SK-N-SH (cell line): Measurements from ENCODE around the gene C9orf85. TPM values are rescaled to one million over a fixed set of nuclear protein-coding genes. Genes with fewer than 3 reads are reported as not detected.

Experiments used
- CTCF ChIA-PET: fragments of 300-600, 350-600 bp; formaldehyde crosslinking; extraction: SDS; loops from one replicate; lab custom pipeline; 2021; lab: Yijun Ruan, JAX
- POLR2A ChIA-PET: fragments of 350-600 bp; sonication (Branson Sonifier 250); formaldehyde crosslinking; extraction: SDS; loops from one replicate; lab custom pipeline; 2020; ENCODE audit warnings: antibody characterized with exemption, inconsistent platforms; lab: Yijun Ruan, JAX
- DNase-seq: peaks from one replicate; pipeline ENCODE4 v3.0.0; 2012
- H2AFZ ChIP-seq: fragments of 200-600 bp; sonication (generic); 2 replicates; pipeline ENCODE4 v1.8.1; 2016; ENCODE audit warnings: antibody characterized with exemption, mild to moderate bottlenecking, low read depth
- H3F3A ChIP-seq: fragments of 200-600 bp; sonication (generic); replicated peaks from 2 replicates; pipeline ENCODE3; 2016; ENCODE audit warnings: antibody characterized with exemption, mild to moderate bottlenecking; ENCODE audit not compliant: insufficient read depth
- H3K27ac ChIP-seq, 2 experiments: fragments of 200-500 bp in 1 of 2; fragments of 200-600 bp in 1 of 2; sonication (Bioruptor generic) in 1 of 2; sonication (generic), shearing (Covaris generic) in 1 of 2; 2 replicates each; pipeline versions ENCODE4 v1.5.1 to v1.6.1; 2014 to 2016; ENCODE audit warnings: low read depth in 2 of 2, inconsistent platforms in 1 of 2, low read length in 1 of 2, mild to moderate bottlenecking in 1 of 2, mixed read lengths in 1 of 2
- H3K27me3 ChIP-seq: fragments of 200-600 bp; sonication (generic), shearing (Covaris generic); 2 replicates; pipeline ENCODE4 v1.6.1; 2016; ENCODE audit warnings: mixed run types; ENCODE audit not compliant: insufficient read depth
- H3K36me3 ChIP-seq, 2 experiments: fragments of 200-500 bp in 1 of 2; fragments of 200-600 bp in 1 of 2; sonication (Bioruptor generic) in 1 of 2; sonication (generic) in 1 of 2; replicated peaks in 1 of 2; 2 replicates each; pipeline versions ENCODE3 to v1.5.1; 2014 to 2016; ENCODE audit warnings: low read length in 1 of 2, mild to moderate bottlenecking in 1 of 2; ENCODE audit not compliant: insufficient read depth in 2 of 2, control insufficient read depth in 1 of 2
- H3K4me1 ChIP-seq, 2 experiments: fragments of 200-500 bp in 1 of 2; fragments of 200-600 bp in 1 of 2; sonication (Bioruptor generic) in 1 of 2; sonication (generic), shearing (Covaris generic) in 1 of 2; 2 replicates each; pipeline versions ENCODE4 v1.5.1 to v1.6.1; 2014 to 2016; ENCODE audit warnings: low read depth in 1 of 2, low read length in 1 of 2, mixed run types in 1 of 2; ENCODE audit not compliant: insufficient read depth in 2 of 2, control insufficient read depth in 1 of 2
- H3K4me2 ChIP-seq: fragments of 200-600 bp; sonication (generic), shearing (Covaris generic); 2 replicates; pipeline ENCODE4 v1.6.1; 2017; ENCODE audit warnings: mixed run types
- H3K4me3 ChIP-seq, 2 experiments: fragments of 200-500 bp in 1 of 2; fragments of 200-600 bp in 1 of 2; sonication (Bioruptor generic) in 1 of 2; sonication (generic), shearing (Covaris generic) in 1 of 2; 2 replicates each; pipeline versions ENCODE4 v1.5.1 to v1.8.1; 2014 to 2016; ENCODE audit warnings: low read depth in 2 of 2, inconsistent platforms in 1 of 2, low read length in 1 of 2, mild to moderate bottlenecking in 1 of 2, mixed read lengths in 1 of 2, moderate library complexity in 1 of 2
- H3K79me2 ChIP-seq: fragments of 200-600 bp; sonication (generic); 2 replicates; pipeline ENCODE4 v1.8.1; 2017; ENCODE audit warnings: mild to moderate bottlenecking; ENCODE audit not compliant: insufficient read depth
- H3K9ac ChIP-seq: fragments of 200-600 bp; sonication (generic); 2 replicates; pipeline ENCODE4 v1.6.1; 2017; ENCODE audit warnings: mixed run types
- H3K9me2 ChIP-seq: fragments of 200-600 bp; sonication (generic); 2 replicates; pipeline ENCODE4 v1.6.1; 2017; ENCODE audit warnings: mixed run types
- H3K9me3 ChIP-seq: fragments of 200-600 bp; sonication (generic); 2 replicates; pipeline ENCODE4 v1.6.1; 2017; ENCODE audit warnings: mixed run types, mild to moderate bottlenecking, moderate library complexity
- H4K20me1 ChIP-seq: fragments of 200-600 bp; sonication (generic); 2 replicates; pipeline ENCODE4 v1.6.1; 2017; ENCODE audit warnings: mild to moderate bottlenecking, mixed run types; ENCODE audit not compliant: insufficient read depth
- CHD2 ChIP-seq: fragments of 150-350 bp; IDR thresholded peaks from 2 replicates; pipeline ENCODE4 v1.6.1; 2018; ENCODE audit warnings: low read length; ENCODE audit not compliant: partially characterized antibody
- FOSL2 ChIP-seq: IDR thresholded peaks from 2 replicates; pipeline ENCODE4 v1.4.0; 2012; ENCODE audit warnings: low read depth, mild to moderate bottlenecking, moderate library complexity, borderline replicate concordance
- GABPA ChIP-seq: IDR thresholded peaks from 2 replicates; pipeline ENCODE4 v1.4.0; 2012; ENCODE audit warnings: low read depth, mild to moderate bottlenecking
- GATA2 ChIP-seq: sonication (generic); formaldehyde crosslinking; IDR thresholded peaks from 2 replicates; pipeline ENCODE4 v1.5.0; 2020; ENCODE audit warnings: mild to moderate bottlenecking, missing genetic modification reagents
- JUND ChIP-seq: IDR thresholded peaks from 2 replicates; pipeline ENCODE4 v1.4.0; 2012
- RCOR1 ChIP-seq: fragments of 150-350 bp; IDR thresholded peaks from 2 replicates; pipeline ENCODE4 v1.6.1; 2017; ENCODE audit warnings: antibody characterized with exemption, low read length
- RFX5 ChIP-seq: IDR thresholded peaks from 2 replicates; pipeline ENCODE4 v1.6.1; 2012; ENCODE audit warnings: mild to moderate bottlenecking, improper control_type of control experiment, low read length
- SMC3 ChIP-seq: IDR thresholded peaks from 2 replicates; pipeline ENCODE4 v1.6.1; 2012; ENCODE audit warnings: low read depth, low read length, improper control_type of control experiment
- TCF12 ChIP-seq: IDR thresholded peaks from 2 replicates; pipeline ENCODE4 v1.4.0; 2012
- TEAD4 ChIP-seq: IDR thresholded peaks from 2 replicates; pipeline ENCODE4 v1.4.0; 2012; ENCODE audit warnings: mild to moderate bottlenecking, borderline replicate concordance; ENCODE audit not compliant: insufficient read depth
- YY1 ChIP-seq: IDR thresholded peaks from 2 replicates; pipeline ENCODE4 v1.4.0; 2012; ENCODE audit warnings: low read depth, mild to moderate bottlenecking
- WGBS: methylation state at CpG from one replicate; pipeline ENCODE4 v1.1.6; 2017; ENCODE audit warnings: low lambda C conversion rate; 5-methylcytosine and 5-hydroxymethylcytosine counted together
- polyA plus RNA-seq, 3 experiments: library from polyadenylated mRNA; depleted of rRNA; stranded (reverse); fragments of >200 nt; gene quantifications; 2 replicates each; pipeline ENCODE4 v1.2.3, GENCODE V29; 2012
- TF ChIP-seq, protein P1 (sequence below): IDR thresholded peaks from 2 replicates; pipeline ENCODE4 v1.4.0; 2012; ENCODE audit warnings: low read depth, borderline replicate concordance
- TF ChIP-seq, protein P2 (sequence below): IDR thresholded peaks from 2 replicates; pipeline ENCODE4; 2012
- TF ChIP-seq, protein P3 (sequence below): fragments of 150-350 bp; IDR thresholded peaks from 2 replicates; pipeline ENCODE4 v1.6.1; 2016; ENCODE audit warnings: mild to moderate bottlenecking, low read depth, low read length

The C9orf85 gene
- polyA plus RNA-seq, 1 of the 3 experiments (the other 2 are of a cell fraction): 11.1 TPM

DNA sequence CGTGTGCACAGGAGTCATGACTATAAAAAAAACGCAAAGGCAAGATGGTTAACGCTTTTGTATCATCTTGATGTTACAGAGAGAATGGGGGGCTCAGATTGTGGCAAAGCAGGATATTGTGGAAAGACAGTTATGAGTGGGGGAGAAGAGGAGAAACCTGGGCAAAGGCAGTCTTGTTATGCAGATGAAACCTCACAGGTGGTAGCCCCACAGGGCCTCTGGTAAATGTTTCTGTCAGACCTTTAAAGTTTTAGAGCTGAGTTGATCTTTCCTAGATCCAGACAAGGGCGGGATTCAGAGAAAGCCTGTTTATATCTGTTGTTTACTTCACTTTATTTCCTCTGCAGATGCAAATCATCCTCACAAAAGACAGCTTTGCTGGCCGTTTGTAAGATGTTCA, 55.2 kb downstream of the C9orf85 start:
- Histone ChIP-seq H3K9ac (no peak overlapping the region), H3K27me3 (no peaks in the 10 kb centered on the region), H2AFZ (no peak overlapping the region), H3F3A (no peaks in the 10 kb centered on the region), H3K4me1 (no peaks in the 10 kb centered on the region), H3K36me3 (peaks cover 0 to 26% of the 10 kb centered on the region in 2 experiments), H3K9me3 (no peaks in the 10 kb centered on the region), H3K9me2 (no peaks in the 10 kb centered on the region), H3K27ac (no peak overlapping the region), H3K79me2 (peaks cover 4% of the 10 kb centered on the region), H3K4me3 (no peak overlapping the region), H4K20me1 (no peaks in the 10 kb centered on the region), H3K4me2 (no peak overlapping the region)
- TF ChIP-seq, protein P1, sequence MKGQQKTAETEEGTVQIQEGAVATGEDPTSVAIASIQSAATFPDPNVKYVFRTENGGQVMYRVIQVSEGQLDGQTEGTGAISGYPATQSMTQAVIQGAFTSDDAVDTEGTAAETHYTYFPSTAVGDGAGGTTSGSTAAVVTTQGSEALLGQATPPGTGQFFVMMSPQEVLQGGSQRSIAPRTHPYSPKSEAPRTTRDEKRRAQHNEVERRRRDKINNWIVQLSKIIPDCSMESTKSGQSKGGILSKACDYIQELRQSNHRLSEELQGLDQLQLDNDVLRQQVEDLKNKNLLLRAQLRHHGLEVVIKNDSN: no peak
- TF ChIP-seq TEAD4 (no peak), YY1 (no peak)
- ChIA-PET CTCF (no interaction called here), POLR2A (no interaction called here)
- no peak for DNase-seq
- 93% methylated on average over 5 of the region's 5 CpGs for WGBS

DNA sequence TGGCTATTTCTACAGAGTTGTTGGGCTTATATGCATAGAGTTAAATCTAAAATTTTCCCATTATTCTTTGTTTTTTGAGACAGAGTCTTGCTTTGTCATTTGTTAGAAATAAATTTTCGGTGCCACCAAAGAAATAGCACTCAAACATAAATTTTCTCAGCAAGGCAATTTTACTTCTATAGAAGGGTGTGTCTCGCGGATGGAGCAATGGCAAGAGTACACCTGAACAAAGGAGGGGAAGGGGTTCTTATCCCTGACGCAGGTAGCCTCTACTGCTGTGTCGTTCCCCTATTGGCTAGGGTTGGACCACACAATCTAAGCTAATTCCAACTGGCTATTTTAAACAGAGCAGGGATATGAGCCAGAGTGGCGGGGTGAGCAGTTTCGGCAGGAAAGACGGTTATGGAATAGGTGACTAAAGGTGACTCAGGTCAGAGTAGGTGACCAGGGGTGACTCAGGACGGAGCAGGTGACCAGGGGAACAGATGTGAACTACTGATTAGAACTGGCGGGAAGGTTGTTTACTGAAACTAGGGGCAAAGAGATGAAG, 57.2 kb downstream of the C9orf85 start:
- ChIA-PET CTCF (no interaction called here), POLR2A (no interaction called here)
- Histone ChIP-seq H3K27ac (no peak overlapping the region), H3K27me3 (no peaks in the 10 kb centered on the region), H3K9me3 (no peaks in the 10 kb centered on the region), H2AFZ (no peak overlapping the region), H3K9ac (no peak overlapping the region), H4K20me1 (no peaks in the 10 kb centered on the region), H3K36me3 (peaks cover 3 to 40% of the 10 kb centered on the region in 2 experiments), H3F3A (no peaks in the 10 kb centered on the region), H3K9me2 (no peaks in the 10 kb centered on the region), H3K4me1 (no peaks in the 10 kb centered on the region), H3K4me3 (no peak overlapping the region), H3K4me2 (no peak overlapping the region), H3K79me2 (peaks cover 4% of the 10 kb centered on the region; the same call in 1 of the 2 replicates)
- TF ChIP-seq GABPA: no peak
- no peak for TF ChIP-seq RCOR1
- TF ChIP-seq GATA2 (CRISPR knock-in tag): no peak
- TF ChIP-seq, protein P2, sequence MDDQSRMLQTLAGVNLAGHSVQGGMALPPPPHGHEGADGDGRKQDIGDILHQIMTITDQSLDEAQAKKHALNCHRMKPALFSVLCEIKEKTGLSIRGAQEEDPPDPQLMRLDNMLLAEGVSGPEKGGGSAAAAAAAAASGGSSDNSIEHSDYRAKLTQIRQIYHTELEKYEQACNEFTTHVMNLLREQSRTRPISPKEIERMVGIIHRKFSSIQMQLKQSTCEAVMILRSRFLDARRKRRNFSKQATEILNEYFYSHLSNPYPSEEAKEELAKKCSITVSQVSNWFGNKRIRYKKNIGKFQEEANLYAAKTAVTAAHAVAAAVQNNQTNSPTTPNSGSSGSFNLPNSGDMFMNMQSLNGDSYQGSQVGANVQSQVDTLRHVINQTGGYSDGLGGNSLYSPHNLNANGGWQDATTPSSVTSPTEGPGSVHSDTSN: no peak
- no peak for TF ChIP-seq JUND
- no peak for TF ChIP-seq TCF12
- no peak for TF ChIP-seq TEAD4
- no peak for TF ChIP-seq RFX5
- TF ChIP-seq, protein P3, sequence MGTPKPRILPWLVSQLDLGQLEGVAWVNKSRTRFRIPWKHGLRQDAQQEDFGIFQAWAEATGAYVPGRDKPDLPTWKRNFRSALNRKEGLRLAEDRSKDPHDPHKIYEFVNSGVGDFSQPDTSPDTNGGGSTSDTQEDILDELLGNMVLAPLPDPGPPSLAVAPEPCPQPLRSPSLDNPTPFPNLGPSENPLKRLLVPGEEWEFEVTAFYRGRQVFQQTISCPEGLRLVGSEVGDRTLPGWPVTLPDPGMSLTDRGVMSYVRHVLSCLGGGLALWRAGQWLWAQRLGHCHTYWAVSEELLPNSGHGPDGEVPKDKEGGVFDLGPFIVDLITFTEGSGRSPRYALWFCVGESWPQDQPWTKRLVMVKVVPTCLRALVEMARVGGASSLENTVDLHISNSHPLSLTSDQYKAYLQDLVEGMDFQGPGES: no peak
- no peak for TF ChIP-seq FOSL2
- TF ChIP-seq SMC3: no peak
- TF ChIP-seq CHD2: no peak
- no peak for TF ChIP-seq YY1
- TF ChIP-seq, protein P1: no peak
- 86% methylated on average over 10 of the region's 10 CpGs for WGBS
- DNase-seq: no peak
